ENCODE measurements around the gene ARID4A.
"Not testable (repeated sequence)": the region's sequence is repeated elsewhere in the genome, so short reads cannot be mapped to it uniquely, and the experiment has no call there.

The ARID4A gene

GRCh38 chr14:58291646-58292045 lies 6.7 kb upstream of the ARID4A start:
- no peak for DNase-seq (ENCODE audit: low spot score)

GRCh38 chr14:58292187-58292586 lies 6.2 kb upstream of the ARID4A start:
- no peak for DNase-seq (ENCODE audit: low spot score)

- no peak for DNase-seq (ENCODE audit: low spot score)
These were observed 4.2 kb upstream of the ARID4A start for GRCh38 chr14:58294201-58294600.

GRCh38 chr14:58296726-58297125 lies 1.6 kb upstream of the ARID4A start:
- DNase-seq (ENCODE audit: low spot score) = no peak

GRCh38 chr14:58297412-58297761 lies 968 bp upstream of the ARID4A start:
- DNase-seq (ENCODE audit: low spot score) = no peak

GRCh38 chr14:58297762-58298476 lies 436 bp upstream of the ARID4A start:
- DNase-seq (ENCODE audit: low spot score) = peak; percentile 100

GRCh38 chr14:58299401-58300330 lies 1.3 kb downstream of the ARID4A start:
- peak; percentile 31 for DNase-seq (ENCODE audit: low spot score)

GRCh38 chr14:58301416-58301815 lies 3.1 kb downstream of the ARID4A start:
- no peak for DNase-seq (ENCODE audit: low spot score)

GRCh38 chr14:58305730-58306129 lies 7.4 kb downstream of the ARID4A start:
- no peak for DNase-seq (ENCODE audit: low spot score)

DNA sequence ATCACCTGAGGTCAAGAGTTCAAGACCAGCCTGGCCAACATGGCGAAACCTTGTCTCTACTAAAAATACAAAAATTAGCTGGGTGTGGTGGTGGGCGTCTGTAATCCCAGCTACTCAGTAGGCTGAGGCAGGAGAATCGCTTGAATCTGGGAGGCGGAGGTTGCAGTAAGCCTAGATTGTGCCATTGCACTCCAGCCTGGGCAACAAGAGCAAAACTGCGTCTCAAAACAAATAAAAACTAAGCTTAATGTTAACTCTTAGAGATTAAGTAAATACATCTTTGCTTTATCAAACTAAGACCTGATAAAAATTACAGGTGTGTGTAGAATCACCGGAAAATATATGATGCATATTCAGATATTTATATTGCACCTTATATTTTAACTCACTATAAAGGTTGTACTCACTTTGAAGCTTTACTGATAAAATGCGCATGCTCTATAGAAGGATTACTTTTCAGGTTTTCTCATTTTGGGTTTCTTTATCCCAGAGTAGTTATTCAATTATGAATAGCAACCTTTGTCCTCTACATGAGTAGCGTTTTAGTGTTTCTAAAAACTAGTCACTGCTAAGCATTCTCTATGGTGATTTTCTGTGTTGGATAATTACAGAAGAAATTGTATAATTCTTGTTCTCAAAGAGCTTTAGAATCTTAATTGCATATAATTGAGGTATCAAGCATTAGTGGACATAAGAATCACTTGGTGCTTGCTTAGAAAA lies 9.4 kb downstream of the ARID4A start:
- no peak for DNase-seq (ENCODE audit: low spot score)

DNA sequence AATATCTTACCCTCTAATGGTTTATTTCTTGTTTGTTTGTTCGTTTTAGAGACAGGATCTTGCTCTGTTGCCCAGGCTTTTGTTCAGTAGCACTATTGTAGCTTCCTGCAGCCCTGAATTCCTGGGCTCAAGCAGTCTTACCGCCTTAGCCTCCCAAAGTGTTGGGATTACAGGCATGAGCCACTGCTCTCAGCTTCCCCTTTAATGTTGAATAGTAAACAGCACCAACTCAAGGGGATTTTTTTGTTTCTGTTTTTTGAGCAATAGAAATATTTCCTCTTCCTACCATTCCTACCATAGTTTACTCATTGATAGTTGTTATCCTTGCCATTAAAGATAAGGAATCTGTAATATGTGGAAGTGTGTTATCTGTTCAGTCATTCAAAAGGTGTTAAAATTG lies 10.7 kb downstream of the ARID4A start:
- no peak for DNase-seq (ENCODE audit: low spot score)

DNA sequence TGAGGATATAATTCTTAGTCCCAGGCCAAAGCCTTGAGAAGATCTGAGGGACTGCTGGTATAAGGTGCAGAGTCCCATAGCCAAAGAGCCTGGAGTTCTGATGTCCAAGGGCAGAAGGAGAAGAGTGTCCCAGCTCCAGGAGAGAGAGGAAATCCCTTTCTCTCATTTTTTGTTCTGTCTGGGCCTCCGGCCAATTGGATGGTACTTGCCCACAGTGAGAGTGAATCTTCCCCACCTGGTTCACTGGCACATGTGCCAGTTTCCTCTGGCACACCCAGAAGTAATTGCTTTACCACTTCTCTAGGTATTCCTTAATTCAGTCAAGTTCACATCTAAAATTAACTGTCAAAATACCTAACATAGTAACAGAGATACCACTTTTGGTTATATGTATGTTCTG lies 15.3 kb downstream of the ARID4A start:
- DNase-seq (ENCODE audit: low spot score) = no peak

- DNase-seq (ENCODE audit: low spot score) = no peak
These were observed 17.3 kb downstream of the ARID4A start for GRCh38 chr14:58315606-58316005.

DNA sequence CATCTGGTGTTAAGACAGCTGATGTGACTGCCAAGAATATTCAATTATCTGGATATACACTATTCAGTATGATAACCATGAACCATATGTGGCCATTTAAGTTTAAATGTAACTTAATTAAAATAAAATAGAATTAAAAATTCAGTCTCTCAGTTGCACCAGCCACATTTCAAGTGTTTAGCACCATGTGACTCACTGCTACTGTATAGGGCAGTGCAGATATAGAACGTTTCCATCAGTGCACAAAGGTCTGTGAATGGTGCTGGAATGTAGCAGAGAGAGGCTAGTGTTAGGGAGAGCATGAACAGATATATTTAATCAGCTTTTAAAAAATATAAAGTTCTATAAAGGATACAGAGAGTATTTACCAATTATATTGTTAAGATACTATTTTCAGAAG lies 28.7 kb downstream of the ARID4A start:
- no peak for DNase-seq (ENCODE audit: low spot score)

GRCh38 chr14:58331111-58331510 lies 32.8 kb downstream of the ARID4A start:
- peak; percentile 93 for DNase-seq (ENCODE audit: low spot score)

- no peak for DNase-seq (ENCODE audit: low spot score)
These were observed 34.2 kb downstream of the ARID4A start for GRCh38 chr14:58332561-58332960.

DNA sequence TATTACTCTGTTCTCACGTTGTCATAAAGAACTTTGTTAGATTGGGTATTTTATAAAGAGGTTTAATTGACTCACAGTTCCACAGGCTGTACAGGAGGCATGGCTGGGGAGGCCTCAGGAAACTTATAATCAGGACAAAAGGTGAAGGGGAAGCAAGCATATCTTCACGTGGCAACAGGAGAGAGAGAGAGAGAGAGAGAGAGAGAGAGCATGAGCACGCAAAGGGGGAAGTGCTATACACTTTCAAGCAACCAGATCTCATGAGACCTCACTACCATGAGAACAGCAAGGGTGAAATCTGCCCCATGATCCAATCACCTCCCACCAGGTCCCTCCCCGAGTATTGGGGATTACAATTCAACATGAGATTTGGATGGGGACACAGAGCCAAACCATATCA lies 41.3 kb downstream of the ARID4A start:
- not testable (repeated sequence) for DNase-seq (ENCODE audit: low spot score)

- DNase-seq (ENCODE audit: low spot score) = no peak
These were observed 42.9 kb downstream of the ARID4A start for GRCh38 chr14:58341152-58341748.

GRCh38 chr14:58343535-58343934 lies 45.2 kb downstream of the ARID4A start:
- DNase-seq (ENCODE audit: low spot score) = not testable (repeated sequence)

GRCh38 chr14:58353516-58354299 lies 55.4 kb downstream of the ARID4A start:
- DNase-seq (ENCODE audit: low spot score) = no peak

- DNase-seq (ENCODE audit: low spot score) = no peak
These were observed 56.5 kb downstream of the ARID4A start for GRCh38 chr14:58354808-58355207.
